Measurements from ENCODE around the gene UTP20.

UTP20 gene

GRCh38 chr12:101356794-101357193, 76.9 kb downstream of the UTP20 start:
- Histone ChIP-seq H3K9me3 (ENCODE audit: insufficient read depth, low read depth, low read length) (no peaks in the 10 kb centered on the region), H2BK120ac (ENCODE audit: insufficient read depth, low read length, poor library complexity) (no peak overlapping the region), H2AK5ac (ENCODE audit: low read length) (no peak overlapping the region), H2BK5ac (ENCODE audit: low read depth, low read length, poor library complexity) (no peak overlapping the region), H4K8ac (ENCODE audit: low read depth, low read length) (no peak overlapping the region), H3K18ac (ENCODE audit: low read length) (no peak overlapping the region), H3K27ac (ENCODE audit: low read depth, low read length) (no peak overlapping the region), H3K4ac (ENCODE audit: low read depth, low read length) (no peak overlapping the region), H3K36me3 (ENCODE audit: control insufficient read depth in 1 of 2, insufficient read depth in 2 of 2, low read length in 2 of 2) (peaks cover 11% of the 10 kb centered on the region in 2 experiments), H4K12ac (ENCODE audit: low read depth, low read length) (no peak overlapping the region), H3K9ac (ENCODE audit: low read length) (no peak overlapping the region), H3K79me2 (ENCODE audit: control insufficient read depth, insufficient read depth, low read length, poor library complexity) (no peaks in the 10 kb centered on the region), H3K14ac (ENCODE audit: low read length) (no peak overlapping the region), H3K27me3 (ENCODE audit: insufficient read depth, low read length) (no peaks in the 10 kb centered on the region), H2BK12ac (ENCODE audit: low read length) (no peak overlapping the region), H3K4me1 (ENCODE audit: control insufficient read depth in 1 of 2, insufficient read depth in 2 of 2, low read length in 2 of 2) (no peaks in the 10 kb centered on the region), H3K4me3 (ENCODE audit: low read depth, low read length) (no peak overlapping the region), H3K23ac (ENCODE audit: low read length) (no peak overlapping the region), H3K79me1 (ENCODE audit: low read length) (no peaks in the 10 kb centered on the region), H2AFZ (ENCODE audit: insufficient read depth, low read length, poor library complexity) (no peak overlapping the region), H4K91ac (ENCODE audit: low read depth, low read length) (no peak overlapping the region), H3K4me2 (ENCODE audit: low read length) (no peak overlapping the region)
- no peak for DNase-seq
- no CpG with 5 or more reads among the region's 5 CpGs for WGBS (ENCODE audit: extremely low coverage, insufficient coverage, insufficient read length)

- H2AFZ ChIP-seq (ENCODE audit: insufficient read depth, low read length, poor library complexity): no peak overlapping the region
- no CpG with 5 or more reads among the region's 8 CpGs for WGBS (ENCODE audit: extremely low coverage, insufficient coverage, insufficient read length)
These were observed 81.5 kb downstream of the UTP20 start for GRCh38 chr12:101361455-101361854.

GRCh38 chr12:101368016-101368415, 88.1 kb downstream of the UTP20 start:
- DNase-seq: no peak
- Histone ChIP-seq H4K8ac (ENCODE audit: low read depth, low read length) (no peak overlapping the region), H3K18ac (ENCODE audit: low read length) (no peak overlapping the region), H3K4ac (ENCODE audit: low read depth, low read length) (no peak overlapping the region), H2AK5ac (ENCODE audit: low read length) (no peak overlapping the region), H3K4me3 (ENCODE audit: low read depth, low read length) (no peak overlapping the region), H3K27me3 (ENCODE audit: insufficient read depth, low read length) (no peaks in the 10 kb centered on the region), H3K4me1 (ENCODE audit: control insufficient read depth in 1 of 2, insufficient read depth in 2 of 2, low read length in 2 of 2) (no peaks in the 10 kb centered on the region), H3K14ac (ENCODE audit: low read length) (no peak overlapping the region), H3K9me3 (ENCODE audit: insufficient read depth, low read depth, low read length) (no peaks in the 10 kb centered on the region), H2BK12ac (ENCODE audit: low read length) (no peak overlapping the region), H3K4me2 (ENCODE audit: low read length) (no peak overlapping the region), H3K79me2 (ENCODE audit: control insufficient read depth, insufficient read depth, low read length, poor library complexity) (no peaks in the 10 kb centered on the region), H4K91ac (ENCODE audit: low read depth, low read length) (no peak overlapping the region), H2BK5ac (ENCODE audit: low read depth, low read length, poor library complexity) (no peak overlapping the region), H3K9ac (ENCODE audit: low read length) (no peak overlapping the region), H2AFZ (ENCODE audit: insufficient read depth, low read length, poor library complexity) (no peak overlapping the region), H4K12ac (ENCODE audit: low read depth, low read length) (no peak overlapping the region), H3K36me3 (ENCODE audit: control insufficient read depth in 1 of 2, insufficient read depth in 2 of 2, low read length in 2 of 2) (peaks cover 8 to 35% of the 10 kb centered on the region in 2 experiments), H2BK120ac (ENCODE audit: insufficient read depth, low read length, poor library complexity) (no peak overlapping the region), H3K23ac (ENCODE audit: low read length) (no peak overlapping the region), H3K79me1 (ENCODE audit: low read length) (no peaks in the 10 kb centered on the region), H3K27ac (ENCODE audit: low read depth, low read length) (no peak overlapping the region)
- WGBS (ENCODE audit: extremely low coverage, insufficient coverage, insufficient read length): no CpG with 5 or more reads among the region's 6 CpGs

More at GRCh38 chr12:101361455-101361854, 81.5 kb downstream of the UTP20 start:
- H3K36me3 ChIP-seq (ENCODE audit: control insufficient read depth in 1 of 2, insufficient read depth in 2 of 2, low read length in 2 of 2): peaks cover 10 to 20% of the 10 kb centered on the region in 2 experiments
- no peak for DNase-seq
- no peak overlapping the region for H3K4ac ChIP-seq (ENCODE audit: low read depth, low read length)
- no peak overlapping the region for H2BK12ac ChIP-seq (ENCODE audit: low read length)
- H3K18ac ChIP-seq (ENCODE audit: low read length): no peak overlapping the region
- no peak overlapping the region for H3K9ac ChIP-seq (ENCODE audit: low read length)
- no peak overlapping the region for H4K91ac ChIP-seq (ENCODE audit: low read depth, low read length)
- no peak overlapping the region for H3K14ac ChIP-seq (ENCODE audit: low read length)
- no peaks in the 10 kb centered on the region for H3K79me2 ChIP-seq (ENCODE audit: control insufficient read depth, insufficient read depth, low read length, poor library complexity)
- H2BK5ac ChIP-seq (ENCODE audit: low read depth, low read length, poor library complexity): no peak overlapping the region
- no peak overlapping the region for H4K8ac ChIP-seq (ENCODE audit: low read depth, low read length)
- no peak overlapping the region for H3K23ac ChIP-seq (ENCODE audit: low read length)
- no peak overlapping the region for H2BK120ac ChIP-seq (ENCODE audit: insufficient read depth, low read length, poor library complexity)
- H2AK5ac ChIP-seq (ENCODE audit: low read length): no peak overlapping the region
- no peaks in the 10 kb centered on the region for H3K27me3 ChIP-seq (ENCODE audit: insufficient read depth, low read length)
- H3K4me2 ChIP-seq (ENCODE audit: low read length): no peak overlapping the region
- H3K4me1 ChIP-seq (ENCODE audit: control insufficient read depth in 1 of 2, insufficient read depth in 2 of 2, low read length in 2 of 2): no peaks in the 10 kb centered on the region
- H4K12ac ChIP-seq (ENCODE audit: low read depth, low read length): no peak overlapping the region
- H3K27ac ChIP-seq (ENCODE audit: low read depth, low read length): no peak overlapping the region
- H3K79me1 ChIP-seq (ENCODE audit: low read length): no peaks in the 10 kb centered on the region
- H3K4me3 ChIP-seq (ENCODE audit: low read depth, low read length): no peak overlapping the region
- H3K9me3 ChIP-seq (ENCODE audit: insufficient read depth, low read depth, low read length): no peaks in the 10 kb centered on the region

GRCh38 chr12:101372431-101372830, 92.5 kb downstream of the UTP20 start:
- no peaks in the 10 kb centered on the region for H3K79me1 ChIP-seq (ENCODE audit: low read length)
- no peak overlapping the region for H3K14ac ChIP-seq (ENCODE audit: low read length)
- no CpG with 5 or more reads among the region's 1 CpG for WGBS (ENCODE audit: extremely low coverage, insufficient coverage, insufficient read length)
- H3K79me2 ChIP-seq (ENCODE audit: control insufficient read depth, insufficient read depth, low read length, poor library complexity): no peaks in the 10 kb centered on the region
- H3K9me3 ChIP-seq (ENCODE audit: insufficient read depth, low read depth, low read length): no peaks in the 10 kb centered on the region
- no peak overlapping the region for H3K9ac ChIP-seq (ENCODE audit: low read length)
- no peak overlapping the region for H3K4me3 ChIP-seq (ENCODE audit: low read depth, low read length)
- no peak overlapping the region for H3K18ac ChIP-seq (ENCODE audit: low read length)
- no peak overlapping the region for H3K4me2 ChIP-seq (ENCODE audit: low read length)
- H3K4me1 ChIP-seq (ENCODE audit: control insufficient read depth in 1 of 2, insufficient read depth in 2 of 2, low read length in 2 of 2): no peaks in the 10 kb centered on the region
- H4K8ac ChIP-seq (ENCODE audit: low read depth, low read length): no peak overlapping the region
- no peak overlapping the region for H2BK120ac ChIP-seq (ENCODE audit: insufficient read depth, low read length, poor library complexity)
- no peak for DNase-seq
- no peak overlapping the region for H3K27ac ChIP-seq (ENCODE audit: low read depth, low read length)
- H3K4ac ChIP-seq (ENCODE audit: low read depth, low read length): no peak overlapping the region
- no peak overlapping the region for H2BK5ac ChIP-seq (ENCODE audit: low read depth, low read length, poor library complexity)
- no peak overlapping the region for H2AFZ ChIP-seq (ENCODE audit: insufficient read depth, low read length, poor library complexity)
- no peak overlapping the region for H4K12ac ChIP-seq (ENCODE audit: low read depth, low read length)
- H4K91ac ChIP-seq (ENCODE audit: low read depth, low read length): no peak overlapping the region
- no peak overlapping the region for H2BK12ac ChIP-seq (ENCODE audit: low read length)
- H3K23ac ChIP-seq (ENCODE audit: low read length): no peak overlapping the region
- no peak overlapping the region for H2AK5ac ChIP-seq (ENCODE audit: low read length)
- peaks cover 12 to 36% of the 10 kb centered on the region in 2 experiments for H3K36me3 ChIP-seq (ENCODE audit: control insufficient read depth in 1 of 2, insufficient read depth in 2 of 2, low read length in 2 of 2)
- H3K27me3 ChIP-seq (ENCODE audit: insufficient read depth, low read length): no peaks in the 10 kb centered on the region

Measured in trophoblast cell (in vitro differentiated cells and primary cell).